Measurements from ENCODE around the gene FAM3A. TPM values are rescaled to one million over a fixed set of nuclear protein-coding genes. Genes with fewer than 3 reads are reported as not detected.

FAM3A gene
- total RNA-seq, 1 experiment from 2014 or later, result 25.0 TPM

DNA sequence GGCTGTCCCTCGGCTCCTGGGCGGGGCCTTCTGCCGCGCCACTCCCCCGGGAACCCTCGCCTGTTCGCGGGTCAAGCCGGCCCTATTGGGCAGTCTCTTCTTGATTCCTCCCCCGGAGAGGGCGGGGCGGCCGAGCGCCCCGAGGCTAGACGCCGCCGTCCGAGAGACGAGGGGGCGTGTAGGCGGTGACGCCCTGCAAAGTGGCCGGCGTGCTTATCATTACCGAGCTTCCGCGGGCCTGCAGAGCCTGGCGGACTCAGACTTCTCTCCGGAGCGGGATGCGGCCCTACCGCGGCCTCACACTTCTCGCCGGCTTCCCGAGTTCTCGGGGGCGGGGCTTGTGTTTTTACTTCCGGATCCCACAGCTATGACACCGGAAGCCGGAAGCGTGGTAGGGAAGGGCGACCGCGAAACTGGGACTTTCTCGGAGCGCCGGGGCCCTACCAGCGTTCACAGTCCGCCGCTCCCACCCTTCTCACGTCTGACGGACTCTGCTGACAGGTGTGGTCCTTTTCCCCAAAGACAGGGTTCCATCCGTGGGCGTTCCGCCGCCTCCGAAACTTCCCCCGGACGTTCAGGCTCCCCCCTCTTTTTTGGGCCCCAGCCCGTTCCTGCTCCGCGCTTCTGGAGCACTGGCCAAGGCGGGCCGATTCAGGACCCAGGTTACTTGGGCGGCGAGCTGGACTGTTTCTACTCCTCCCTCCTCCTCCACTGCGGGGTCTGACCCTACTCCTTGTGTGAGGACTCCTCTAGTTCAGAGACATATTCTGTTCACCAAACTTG is 31.4 kb upstream of the FAM3A start, which contains the start of gene IKBKG:
Gene IKBKG, plus strand, starts transcription at position 376 of the 783 bp plus-strand sequence. CDS start 4,383 bp downstream, outside the sequence.
- TF ChIP-seq ETV6 (CRISPR knock-in tag; IDR thresholded peaks at IDR 0.05) (no peak; the same call in 1 of the 2 replicates), NR2C2 (CRISPR knock-in tag; IDR thresholded peaks at IDR 0.05) (peak; percentile 70), KAT7 (CRISPR knock-in tag; IDR thresholded peaks at IDR 0.05; ENCODE audit: borderline replicate concordance) (no peak)
- TF ChIP-seq, protein P1, sequence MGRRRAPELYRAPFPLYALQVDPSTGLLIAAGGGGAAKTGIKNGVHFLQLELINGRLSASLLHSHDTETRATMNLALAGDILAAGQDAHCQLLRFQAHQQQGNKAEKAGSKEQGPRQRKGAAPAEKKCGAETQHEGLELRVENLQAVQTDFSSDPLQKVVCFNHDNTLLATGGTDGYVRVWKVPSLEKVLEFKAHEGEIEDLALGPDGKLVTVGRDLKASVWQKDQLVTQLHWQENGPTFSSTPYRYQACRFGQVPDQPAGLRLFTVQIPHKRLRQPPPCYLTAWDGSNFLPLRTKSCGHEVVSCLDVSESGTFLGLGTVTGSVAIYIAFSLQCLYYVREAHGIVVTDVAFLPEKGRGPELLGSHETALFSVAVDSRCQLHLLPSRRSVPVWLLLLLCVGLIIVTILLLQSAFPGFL (CRISPR knock-in tag; IDR thresholded peaks at IDR 0.05; ENCODE audit: borderline replicate concordance), result no peak
- Mint-ChIP-seq H3K27ac (peak within 1 kb of the TSS; percentile 98), H3K4me3 (peak within 1 kb of the TSS; percentile 97), H3K27me3 (ENCODE audit: low read depth) (no peaks in the 10 kb centered on the region), H3K9me3 (no peaks in the 10 kb centered on the region), H3K4me1 (peaks cover 11% of the 10 kb centered on the region), H3K36me3 (peaks cover 7% of the 10 kb centered on the region)
- ChIA-PET CTCF (interaction anchor here (0.6 to 1.0 kb wide), 4 partner anchors 15 to 465 kb away, joined by 3 to 7 read pairs (median 4); partner anchors contain the start of gene SLC10A3), POLR2A (interaction anchor here (1.6 kb wide), 1 partner anchor 30 kb away, joined by 3 read pairs; no protein-coding TSS in a partner anchor)
- DNase-seq (ENCODE audit: low spot score) (peak; percentile 84), ATAC-seq (peak; percentile 90)

DNA sequence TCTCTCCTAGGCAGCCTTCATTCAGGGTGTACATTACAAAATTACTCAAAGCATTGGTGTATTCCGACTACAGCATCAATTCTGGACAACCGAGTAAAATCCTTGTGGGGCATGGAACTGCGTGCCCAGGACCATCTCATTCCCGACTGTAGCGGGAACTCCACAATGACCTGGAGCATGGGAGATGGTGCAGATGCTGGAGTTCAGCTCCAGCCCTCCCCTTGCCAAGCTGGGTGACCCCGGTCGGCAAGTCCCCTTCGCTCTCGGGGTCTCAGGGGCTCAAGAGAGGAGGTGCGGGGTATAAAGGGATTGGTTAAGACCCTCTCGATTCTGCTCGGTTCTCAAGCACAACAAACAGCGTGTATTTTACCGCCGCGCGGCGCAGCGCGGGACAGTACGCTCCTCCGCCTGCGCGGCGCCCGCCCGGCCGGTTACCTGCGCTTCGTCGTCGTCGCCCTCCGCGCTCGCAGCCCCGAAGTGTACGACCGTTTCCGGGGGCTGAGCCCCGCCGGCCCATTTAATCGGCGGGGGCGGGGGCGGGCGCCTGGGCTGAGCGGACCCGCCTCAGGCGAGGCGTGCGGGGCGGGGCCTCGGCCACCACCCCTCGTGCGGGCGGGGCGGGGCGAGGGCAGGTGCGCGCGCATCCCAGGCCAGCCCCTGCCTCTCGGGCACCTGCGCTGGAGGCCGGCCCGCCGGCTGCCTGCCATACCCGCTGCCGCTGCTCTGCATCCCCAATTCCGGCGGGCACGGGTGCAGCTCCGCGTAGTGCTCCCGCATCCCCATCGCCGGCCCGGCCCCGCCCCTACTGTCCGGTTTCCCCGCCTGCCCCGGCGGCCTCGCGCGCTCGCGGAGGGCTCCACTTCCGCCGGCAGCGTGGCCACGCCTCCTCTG is 30.6 kb upstream of the FAM3A start, which contains the start of gene G6PD:
Gene G6PD, minus strand, starts transcription at position 493 of the 891 bp plus-strand sequence. CDS start 691 bp downstream, outside the sequence.
- Mint-ChIP-seq H3K27ac (peak within 1 kb of the TSS; percentile 98), H3K4me3 (peak within 1 kb of the TSS; percentile 97), H3K4me1 (peaks cover 11% of the 10 kb centered on the region), H3K27me3 (ENCODE audit: low read depth) (no peaks in the 10 kb centered on the region), H3K9me3 (no peaks in the 10 kb centered on the region), H3K36me3 (peaks cover 7% of the 10 kb centered on the region)
- ATAC-seq (peak; percentile 74), DNase-seq (ENCODE audit: low spot score) (peak; percentile 67)
- ChIA-PET POLR2A (interaction anchor here (1.6 kb wide), 1 partner anchor 29 kb away, joined by 3 read pairs; no protein-coding TSS in a partner anchor), CTCF (interaction anchor here (0.6 to 1.0 kb wide), 4 partner anchors 14 to 466 kb away, joined by 3 to 7 read pairs (median 4); partner anchors contain the start of gene SLC10A3)
- no peak for TF ChIP-seq ETV6 (CRISPR knock-in tag; IDR thresholded peaks at IDR 0.05)
- no peak for TF ChIP-seq ZNF317 (CRISPR knock-in tag; IDR thresholded peaks at IDR 0.05; ENCODE audit: borderline replicate concordance, low read depth)
- TF ChIP-seq E2F4 (CRISPR knock-in tag; IDR thresholded peaks at IDR 0.05; ENCODE audit: borderline replicate concordance, low read depth), result no peak
- no peak for TF ChIP-seq ZNF281 (CRISPR knock-in tag; IDR thresholded peaks at IDR 0.05)
- no peak for TF ChIP-seq CREB1 (CRISPR knock-in tag; IDR thresholded peaks at IDR 0.05)
- no peak for TF ChIP-seq ZNF263 (CRISPR knock-in tag; IDR thresholded peaks at IDR 0.05; ENCODE audit: low read depth)
- no peak for TF ChIP-seq NR2C2 (CRISPR knock-in tag; IDR thresholded peaks at IDR 0.05)
- TF ChIP-seq ZNF423 (CRISPR knock-in tag; IDR thresholded peaks at IDR 0.05), result no peak
- TF ChIP-seq, protein P2, sequence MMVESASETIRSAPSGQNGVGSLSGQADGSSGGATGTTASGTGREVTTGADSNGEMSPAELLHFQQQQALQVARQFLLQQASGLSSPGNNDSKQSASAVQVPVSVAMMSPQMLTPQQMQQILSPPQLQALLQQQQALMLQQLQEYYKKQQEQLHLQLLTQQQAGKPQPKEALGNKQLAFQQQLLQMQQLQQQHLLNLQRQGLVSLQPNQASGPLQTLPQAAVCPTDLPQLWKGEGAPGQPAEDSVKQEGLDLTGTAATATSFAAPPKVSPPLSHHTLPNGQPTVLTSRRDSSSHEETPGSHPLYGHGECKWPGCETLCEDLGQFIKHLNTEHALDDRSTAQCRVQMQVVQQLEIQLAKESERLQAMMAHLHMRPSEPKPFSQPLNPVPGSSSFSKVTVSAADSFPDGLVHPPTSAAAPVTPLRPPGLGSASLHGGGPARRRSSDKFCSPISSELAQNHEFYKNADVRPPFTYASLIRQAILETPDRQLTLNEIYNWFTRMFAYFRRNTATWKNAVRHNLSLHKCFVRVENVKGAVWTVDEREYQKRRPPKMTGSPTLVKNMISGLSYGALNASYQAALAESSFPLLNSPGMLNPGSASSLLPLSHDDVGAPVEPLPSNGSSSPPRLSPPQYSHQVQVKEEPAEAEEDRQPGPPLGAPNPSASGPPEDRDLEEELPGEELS (CRISPR knock-in tag; IDR thresholded peaks at IDR 0.05), result no peak
- no peak for TF ChIP-seq SMAD3 (CRISPR knock-in tag; IDR thresholded peaks at IDR 0.05; ENCODE audit: borderline replicate concordance)
- TF ChIP-seq, protein P3, sequence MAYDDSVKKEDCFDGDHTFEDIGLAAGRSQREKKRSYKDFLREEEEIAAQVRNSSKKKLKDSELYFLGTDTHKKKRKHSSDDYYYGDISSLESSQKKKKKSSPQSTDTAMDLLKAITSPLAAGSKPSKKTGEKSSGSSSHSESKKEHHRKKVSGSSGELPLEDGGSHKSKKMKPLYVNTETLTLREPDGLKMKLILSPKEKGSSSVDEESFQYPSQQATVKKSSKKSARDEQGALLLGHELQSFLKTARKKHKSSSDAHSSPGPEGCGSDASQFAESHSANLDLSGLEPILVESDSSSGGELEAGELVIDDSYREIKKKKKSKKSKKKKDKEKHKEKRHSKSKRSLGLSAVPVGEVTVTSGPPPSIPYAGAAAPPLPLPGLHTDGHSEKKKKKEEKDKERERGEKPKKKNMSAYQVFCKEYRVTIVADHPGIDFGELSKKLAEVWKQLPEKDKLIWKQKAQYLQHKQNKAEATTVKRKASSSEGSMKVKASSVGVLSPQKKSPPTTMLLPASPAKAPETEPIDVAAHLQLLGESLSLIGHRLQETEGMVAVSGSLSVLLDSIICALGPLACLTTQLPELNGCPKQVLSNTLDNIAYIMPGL (CRISPR knock-in tag; IDR thresholded peaks at IDR 0.05), result peak; percentile 16; the same call in 1 of the 2 replicates
- peak; percentile 83 for TF ChIP-seq SP1 (CRISPR knock-in tag; conservative IDR thresholded peaks at IDR 0.05)
